ENCODE measurements around the gene ST7. TPM values are rescaled to one million over a fixed set of nuclear protein-coding genes. Genes with fewer than 3 reads are reported as not detected.

Gene ST7
- total RNA-seq, 1 experiment from 2014 or later = 97.3 TPM

- in situ Hi-C loops (cut with HindIII; ENCODE audit: low pct_unique_long_range_greater_than_20kb, low sequenced_read_pairs) = no loop called here
Measured at GRCh38 chr7:117011419-117012260, 58.3 kb downstream of the ST7 start.

DNA sequence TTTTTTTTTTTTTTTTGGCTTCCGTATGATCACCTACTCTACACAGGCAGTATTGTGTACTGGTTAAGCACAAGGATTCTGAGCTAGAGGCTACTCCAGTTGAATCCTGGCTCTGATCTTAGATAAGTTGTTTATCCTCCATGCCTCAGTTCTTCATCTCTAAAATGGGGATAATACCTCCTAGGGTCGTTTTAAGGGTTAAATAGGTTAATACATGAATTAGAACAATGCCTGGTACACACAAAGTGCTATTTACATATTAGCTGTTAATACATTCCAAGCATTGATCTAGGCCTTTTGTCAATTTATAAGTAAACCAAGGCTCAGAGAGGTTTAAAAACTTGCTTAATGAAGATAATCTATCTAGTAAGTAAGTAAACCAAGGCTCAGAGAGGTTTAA lies 59.0 kb downstream of the ST7 start:
- in situ Hi-C loops (cut with HindIII; ENCODE audit: low pct_unique_long_range_greater_than_20kb, low sequenced_read_pairs) = no loop called here
- no peak for DNase-seq (ENCODE audit: low read depth, low spot score)

More at GRCh38 chr7:117011419-117012260, 58.3 kb downstream of the ST7 start:
- no peak for DNase-seq (ENCODE audit: low read depth, low spot score)

DNA sequence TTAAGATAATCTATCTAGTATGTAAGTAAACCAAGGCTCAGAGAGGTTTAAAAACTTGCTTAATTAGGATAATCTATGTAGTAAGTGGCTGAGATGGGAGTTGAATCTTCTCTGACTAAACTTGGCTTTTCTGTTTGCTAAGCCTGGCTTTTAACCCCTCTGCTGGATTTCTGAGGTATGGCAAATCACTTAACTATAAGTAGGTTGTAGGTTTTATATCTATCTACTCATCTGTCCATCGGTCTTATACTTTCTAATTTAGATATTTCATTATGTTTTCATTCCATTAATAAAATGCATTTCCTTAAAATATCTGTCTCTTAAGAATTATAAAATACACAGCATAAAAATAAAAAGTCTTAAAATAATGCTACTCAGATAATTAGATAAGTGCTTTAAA lies 59.4 kb downstream of the ST7 start:
- peak; percentile 83 for DNase-seq (ENCODE audit: low read depth, low spot score)
- in situ Hi-C loops (cut with HindIII; ENCODE audit: low pct_unique_long_range_greater_than_20kb, low sequenced_read_pairs) = no loop called here

DNA sequence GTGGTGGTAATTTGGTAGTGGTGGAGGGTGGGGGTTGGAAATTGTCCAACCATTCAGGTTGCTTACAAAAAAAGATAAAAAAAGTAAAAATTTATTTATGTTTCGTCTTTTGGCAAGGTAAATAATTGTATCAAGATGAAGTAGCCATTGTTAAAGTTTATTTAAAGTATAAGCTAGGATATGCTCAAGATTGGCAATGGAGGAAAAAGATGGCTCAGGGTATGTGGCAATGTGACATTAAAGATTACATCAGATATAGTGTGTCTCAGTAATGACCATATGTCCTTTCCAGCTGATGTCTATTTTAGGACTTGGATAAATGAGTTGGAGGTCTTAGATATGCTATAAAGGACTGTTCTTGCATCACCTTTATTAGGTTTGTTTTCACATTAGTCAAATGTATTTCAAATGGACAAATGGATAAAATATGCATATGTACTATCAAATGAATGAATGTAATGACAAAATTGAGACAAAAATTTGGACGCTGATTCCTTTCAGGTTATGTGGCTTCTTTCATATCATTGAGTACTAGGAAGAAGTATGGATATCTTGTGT lies 60.9 kb downstream of the ST7 start:
- DNase-seq (ENCODE audit: low read depth, low spot score) = no peak
- in situ Hi-C loops (cut with HindIII; ENCODE audit: low pct_unique_long_range_greater_than_20kb, low sequenced_read_pairs) = no loop called here

DNA sequence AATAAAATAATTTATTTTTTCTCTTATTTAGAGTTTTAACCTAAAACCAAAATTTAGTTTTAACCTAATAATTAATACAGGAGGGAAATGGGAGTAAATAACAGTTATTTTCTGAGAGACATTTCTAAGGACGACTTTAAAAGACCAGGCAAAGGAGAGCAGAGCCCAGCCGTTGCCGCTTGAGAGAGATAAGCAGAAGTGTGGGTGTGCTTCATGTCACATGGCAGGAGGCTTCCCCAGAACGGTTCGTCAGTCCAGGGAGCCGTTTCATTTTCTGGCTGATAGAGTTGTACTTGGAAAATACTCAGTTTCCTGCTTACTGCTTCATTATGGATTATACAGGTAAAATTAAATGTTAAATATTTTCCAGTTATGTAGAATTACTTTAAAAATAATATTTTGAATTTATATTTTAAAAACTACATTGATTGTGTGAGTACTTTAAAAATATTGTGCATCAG lies 61.4 kb downstream of the ST7 start:
- DNase-seq (ENCODE audit: low read depth, low spot score) = peak; percentile 84
- in situ Hi-C loops (cut with HindIII; ENCODE audit: low pct_unique_long_range_greater_than_20kb, low sequenced_read_pairs) = loop anchor here (5.0 kb wide), 1 partner anchor 113 kb away; no protein-coding TSS in a partner anchor

DNA sequence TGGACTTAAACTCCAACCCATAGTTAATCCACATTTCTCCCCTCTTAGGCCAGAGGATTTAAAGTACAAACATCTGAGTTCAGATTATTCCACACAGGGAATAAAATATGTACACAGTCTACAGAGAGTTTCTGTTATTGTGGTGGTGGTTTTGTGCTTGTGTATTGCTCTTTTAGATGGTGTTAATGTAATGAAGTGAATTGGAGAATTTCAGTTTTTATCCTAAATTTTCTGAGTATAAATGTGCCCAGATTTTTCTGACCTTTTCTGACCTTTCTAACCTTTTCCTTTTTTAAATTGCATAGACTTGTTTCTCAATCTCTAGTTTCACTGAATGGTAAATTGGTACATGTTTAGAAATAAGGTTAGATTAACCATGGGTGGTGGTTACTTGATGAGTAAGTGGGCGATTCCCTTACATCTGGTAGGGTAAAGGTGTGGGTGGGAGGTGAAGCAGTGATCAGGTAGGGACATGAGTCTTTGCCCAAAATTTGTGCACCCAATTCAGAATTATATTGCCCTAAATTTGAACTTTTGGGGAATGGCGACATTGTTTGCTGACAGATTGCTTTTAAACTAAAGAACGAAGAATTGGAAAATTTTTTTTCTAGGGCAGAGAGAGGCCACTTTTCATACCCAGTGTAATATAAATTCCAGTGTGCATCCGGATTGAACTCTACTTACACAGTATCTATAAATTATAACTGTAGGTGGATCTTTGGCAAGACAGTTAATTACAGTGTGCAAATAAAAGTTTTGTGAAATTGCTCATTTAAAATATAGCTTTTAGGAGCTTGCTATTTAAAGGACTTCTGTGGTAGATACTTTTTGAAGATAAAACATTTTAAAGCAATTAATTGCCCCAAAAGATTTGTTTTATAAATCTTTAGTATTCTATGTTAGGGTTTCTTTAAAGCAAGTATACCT lies 62.2 kb downstream of the ST7 start:
- in situ Hi-C loops (cut with HindIII; ENCODE audit: low pct_unique_long_range_greater_than_20kb, low sequenced_read_pairs) = loop anchor here (5.0 kb wide), 1 partner anchor 112 kb away; no protein-coding TSS in a partner anchor
- no peak for DNase-seq (ENCODE audit: low read depth, low spot score)

- in situ Hi-C loops (cut with HindIII; ENCODE audit: low pct_unique_long_range_greater_than_20kb, low sequenced_read_pairs) = loop anchor here (5.0 kb wide), 1 partner anchor 110 kb away; no protein-coding TSS in a partner anchor
- DNase-seq (ENCODE audit: low read depth, low spot score) = peak; percentile 81
Measured at GRCh38 chr7:117017017-117017451, 63.7 kb downstream of the ST7 start.

GRCh38 chr7:117017702-117018266 lies 64.5 kb downstream of the ST7 start:
- in situ Hi-C loops (cut with HindIII; ENCODE audit: low pct_unique_long_range_greater_than_20kb, low sequenced_read_pairs) = loop anchor here (5.0 kb wide), 1 partner anchor 110 kb away; no protein-coding TSS in a partner anchor
- peak; percentile 56 for DNase-seq (ENCODE audit: low read depth, low spot score)

GRCh38 chr7:117018713-117019112 lies 65.4 kb downstream of the ST7 start:
- no peak for DNase-seq (ENCODE audit: low read depth, low spot score)
- in situ Hi-C loops (cut with HindIII; ENCODE audit: low pct_unique_long_range_greater_than_20kb, low sequenced_read_pairs) = loop anchor here (5.0 kb wide), 1 partner anchor 109 kb away; no protein-coding TSS in a partner anchor

GRCh38 chr7:117019287-117019686 lies 66.0 kb downstream of the ST7 start:
- no peak for DNase-seq (ENCODE audit: low read depth, low spot score)
- in situ Hi-C loops (cut with HindIII; ENCODE audit: low pct_unique_long_range_greater_than_20kb, low sequenced_read_pairs) = loop anchor here (5.0 kb wide), 1 partner anchor 108 kb away; no protein-coding TSS in a partner anchor

GRCh38 chr7:117019786-117020590 lies 66.7 kb downstream of the ST7 start:
- peak; percentile 100 for DNase-seq (ENCODE audit: low read depth, low spot score)
- in situ Hi-C loops (cut with HindIII; ENCODE audit: low pct_unique_long_range_greater_than_20kb, low sequenced_read_pairs) = loop anchor here (5.0 kb wide), 1 partner anchor 107 kb away; no protein-coding TSS in a partner anchor

GRCh38 chr7:117020591-117020973 lies 67.3 kb downstream of the ST7 start:
- DNase-seq (ENCODE audit: low read depth, low spot score) = peak; percentile 61
- in situ Hi-C loops (cut with HindIII; ENCODE audit: low pct_unique_long_range_greater_than_20kb, low sequenced_read_pairs) = no loop called here

DNA sequence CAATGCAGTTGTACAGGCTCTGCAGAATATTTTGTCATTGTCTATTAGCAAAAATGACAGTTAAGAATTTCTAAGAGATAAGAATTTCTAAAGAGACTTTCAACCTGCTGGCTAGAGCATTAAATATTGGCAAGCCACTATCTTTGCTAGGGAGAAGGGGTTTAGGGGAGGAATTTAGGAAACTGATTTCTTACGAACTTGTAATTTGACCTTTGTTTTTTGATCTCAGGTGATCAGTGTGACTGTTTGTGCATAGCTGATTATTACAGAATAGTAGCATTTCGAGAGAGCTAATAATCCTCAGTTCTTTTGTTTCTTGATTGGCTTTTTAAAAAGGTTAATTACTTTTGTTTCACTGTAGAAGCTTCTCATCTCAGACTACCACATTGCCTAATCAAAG lies 68.1 kb downstream of the ST7 start:
- DNase-seq (ENCODE audit: low read depth, low spot score) = no peak
- in situ Hi-C loops (cut with HindIII; ENCODE audit: low pct_unique_long_range_greater_than_20kb, low sequenced_read_pairs) = no loop called here

GRCh38 chr7:117021986-117022385 lies 68.7 kb downstream of the ST7 start:
- in situ Hi-C loops (cut with HindIII; ENCODE audit: low pct_unique_long_range_greater_than_20kb, low sequenced_read_pairs) = no loop called here
- DNase-seq (ENCODE audit: low read depth, low spot score) = no peak

DNA sequence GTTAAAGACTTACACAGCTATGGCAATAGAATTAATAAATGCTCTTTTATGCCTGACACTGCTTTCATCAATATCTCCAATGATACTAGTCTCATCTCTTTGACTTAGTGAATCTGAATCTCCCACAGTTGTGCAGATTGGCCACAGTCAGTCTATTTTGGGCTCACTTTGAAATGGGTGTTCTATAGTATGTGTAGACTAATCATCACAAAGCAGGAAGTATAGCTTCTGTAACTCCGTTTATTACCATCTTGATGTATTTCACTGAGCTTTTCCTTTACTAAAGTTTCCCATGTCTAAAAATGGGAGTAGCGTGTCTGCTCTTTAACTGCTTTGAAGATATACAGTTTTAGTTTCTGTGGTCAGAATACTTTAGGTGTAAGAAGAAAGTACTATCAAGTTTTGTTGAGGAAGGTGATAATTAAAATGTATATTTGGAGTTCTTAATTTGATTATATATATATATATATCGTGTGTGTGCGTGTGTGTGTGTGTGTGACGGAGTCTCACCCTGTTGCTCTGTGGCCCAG lies 70.1 kb downstream of the ST7 start:
- no peak for DNase-seq (ENCODE audit: low read depth, low spot score)
- in situ Hi-C loops (cut with HindIII; ENCODE audit: low pct_unique_long_range_greater_than_20kb, low sequenced_read_pairs) = no loop called here

GRCh38 chr7:117024811-117025210 lies 71.5 kb downstream of the ST7 start:
- DNase-seq (ENCODE audit: low read depth, low spot score) = no peak
- in situ Hi-C loops (cut with HindIII; ENCODE audit: low pct_unique_long_range_greater_than_20kb, low sequenced_read_pairs) = no loop called here

Measured in SK-MEL-5 (cell line).